ENCODE measurements around the gene GRWD1. TPM values are rescaled to one million over a fixed set of nuclear protein-coding genes. Genes with fewer than 3 reads are reported as not detected.

GRWD1 gene
- total RNA-seq, 1 experiment from 2014 or later: 64.8 TPM

- Histone ChIP-seq H3K79me2 (ENCODE audit: insufficient read depth, low read length) (peaks cover 40% of the 10 kb centered on the region), H3K9me3 (ENCODE audit: control insufficient read depth in 1 of 2, insufficient read depth in 1 of 2, low read depth in 1 of 2, low read length in 2 of 2) (no peaks in the 10 kb centered on the region), H3K4me3 (replicated peaks in 1 of 2; ENCODE audit: low read depth in 1 of 2, low read length in 2 of 2) (peak overlapping the region; percentile 73 to 99), H2AFZ (ENCODE audit: low read depth, low read length, poor library complexity, severe bottlenecking) (no peak overlapping the region), H3K9me2 (ENCODE audit: insufficient read depth) (no peaks in the 10 kb centered on the region), H3K27me3 (ENCODE audit: insufficient read depth, low read length) (no peaks in the 10 kb centered on the region), H3K9ac (ENCODE audit: low read length) (peak overlapping the region; percentile 98), H3K4me2 (ENCODE audit: low read length) (peak overlapping the region; percentile 83), H3K36me3 (ENCODE audit: control insufficient read depth in 1 of 2, insufficient read depth in 2 of 2, low read length in 2 of 2) (peaks cover 15 to 27% of the 10 kb centered on the region in 2 experiments), H3K4me1 (ENCODE audit: control insufficient read depth in 1 of 2, insufficient read depth in 2 of 2, low read length in 2 of 2) (peaks cover 8 to 20% of the 10 kb centered on the region in 2 experiments), H4K20me1 (ENCODE audit: insufficient read depth) (no peaks in the 10 kb centered on the region; the same call in 1 of the 2 replicates), H3K27ac (ENCODE audit: low read depth, low read length) (peak overlapping the region; percentile 85)
- intact Hi-C loops (cut with micrococcal nuclease): no loop called here
- RAD21 ChIA-PET (ENCODE audit: low non-redundant PET in 1 of 2, low total read pairs in 2 of 2, uncharacterized antibody in 2 of 2, unreplicated experiment in 2 of 2): no interaction called here
- POLR2A ChIA-PET: no interaction called here
- ATAC-seq (no peak), DNase-seq (ENCODE audit: low read depth, low spot score) (no peak)
- no peak for TF ChIP-seq ZNF274 (IDR thresholded peaks at IDR 0.05; ENCODE audit: low read depth, low read length)
- no peak for TF ChIP-seq MAX (IDR thresholded peaks at IDR 0.05)
- TF ChIP-seq TCF7L2 (IDR thresholded peaks at IDR 0.05; ENCODE audit: borderline replicate concordance, extremely low read depth, insufficient read depth, insufficient read length): no peak
- TF ChIP-seq POLR2A (IDR thresholded peaks at IDR 0.05; ENCODE audit: borderline replicate concordance, extremely low read depth, insufficient read depth, insufficient read length): no peak
- no peak for TF ChIP-seq ELF1 (IDR thresholded peaks at IDR 0.05; ENCODE audit: borderline replicate concordance, low read depth)
- no peak for TF ChIP-seq ZBTB33 (IDR thresholded peaks at IDR 0.05; ENCODE audit: extremely low read depth, insufficient replicate concordance, low read length)
- no peak for TF ChIP-seq EGR1 (IDR thresholded peaks at IDR 0.05; ENCODE audit: low read depth)
- TF ChIP-seq ZFX (IDR thresholded peaks at IDR 0.05): no peak
- no peak for TF ChIP-seq FOSL1 (IDR thresholded peaks at IDR 0.05; ENCODE audit: low read depth)
- TF ChIP-seq JUND (IDR thresholded peaks at IDR 0.05): no peak
- CTCF ChIA-PET: interaction anchor here (1.0 to 1.9 kb wide), 4 partner anchors 8 to 139 kb away, joined by 4 to 8 read pairs (median 6); no protein-coding TSS in a partner anchor
- BruUV-seq (replicated peaks): no TSS peak
These were observed 915 bp upstream of the GRWD1 start for GRCh38 chr19:48444936-48445200.
